ENCODE data around the gene BGN.
A peak's percentile ranks its signal among the peaks of the same experiment; 100 is the strongest.

BGN gene

GRCh38 chrX:153462291-153462690, 32.5 kb upstream of the BGN start:
- DNase-seq = no peak

- DNase-seq = no peak
Measured at GRCh38 chrX:153463031-153463430, 31.7 kb upstream of the BGN start.

GRCh38 chrX:153463556-153463955, 31.2 kb upstream of the BGN start:
- no peak for DNase-seq

- DNase-seq = no peak
Measured at GRCh38 chrX:153464116-153464515, 30.7 kb upstream of the BGN start.

- DNase-seq = no peak
Measured at GRCh38 chrX:153465691-153466380, 28.9 kb upstream of the BGN start.

GRCh38 chrX:153468008-153468580, 26.7 kb upstream of the BGN start:
- DNase-seq = no peak

- peak; percentile 76 for DNase-seq
Measured at GRCh38 chrX:153469811-153470410, 24.9 kb upstream of the BGN start.

GRCh38 chrX:153470411-153471363, 24.1 kb upstream of the BGN start, which contains the start of gene HAUS7:
TSS of gene HAUS7 (minus strand) at chrX:153470576. CDS start at chrX:153470557, 19 bp downstream.
- DNase-seq = peak; percentile 94

- DNase-seq = no peak
Measured at GRCh38 chrX:153471663-153472280, 23.0 kb upstream of the BGN start.

- no peak for DNase-seq
Measured at GRCh38 chrX:153473126-153473525, 21.7 kb upstream of the BGN start.

GRCh38 chrX:153474266-153474665, 20.5 kb upstream of the BGN start:
- DNase-seq = no peak

GRCh38 chrX:153474718-153475117, 20.1 kb upstream of the BGN start:
- DNase-seq = peak; percentile 61

GRCh38 chrX:153475271-153475670, 19.5 kb upstream of the BGN start:
- no peak for DNase-seq

- no peak for DNase-seq
Measured at GRCh38 chrX:153475751-153476281, 19.0 kb upstream of the BGN start.

- no peak for DNase-seq
Measured at GRCh38 chrX:153476666-153477363, 18.0 kb upstream of the BGN start.

GRCh38 chrX:153477364-153477857, 17.4 kb upstream of the BGN start:
- no peak for DNase-seq

- DNase-seq = no peak
Measured at GRCh38 chrX:153477901-153478300, 16.9 kb upstream of the BGN start.

- no peak for DNase-seq
Measured at GRCh38 chrX:153478746-153479145, 16.0 kb upstream of the BGN start.

- DNase-seq = no peak
Measured at GRCh38 chrX:153481043-153481442, 13.7 kb upstream of the BGN start.

GRCh38 chrX:153482376-153483015, 12.3 kb upstream of the BGN start:
- no peak for DNase-seq
